Measurements from ENCODE around the gene PTDSS2. TPM values are rescaled to one million over a fixed set of nuclear protein-coding genes. Genes with fewer than 3 reads are reported as not detected.

The PTDSS2 gene
- total and polyA plus RNA-seq, 9 of the 15 experiments (the other 6 are each of a cell fraction or from before 2014, with no cell fraction given) = 0.45 to 53.9 (median 17.2) TPM

- TF ChIP-seq CHD7 (IDR thresholded peaks at IDR 0.05; ENCODE audit: low read depth, low read length) = no peak
- TF ChIP-seq, protein P1, sequence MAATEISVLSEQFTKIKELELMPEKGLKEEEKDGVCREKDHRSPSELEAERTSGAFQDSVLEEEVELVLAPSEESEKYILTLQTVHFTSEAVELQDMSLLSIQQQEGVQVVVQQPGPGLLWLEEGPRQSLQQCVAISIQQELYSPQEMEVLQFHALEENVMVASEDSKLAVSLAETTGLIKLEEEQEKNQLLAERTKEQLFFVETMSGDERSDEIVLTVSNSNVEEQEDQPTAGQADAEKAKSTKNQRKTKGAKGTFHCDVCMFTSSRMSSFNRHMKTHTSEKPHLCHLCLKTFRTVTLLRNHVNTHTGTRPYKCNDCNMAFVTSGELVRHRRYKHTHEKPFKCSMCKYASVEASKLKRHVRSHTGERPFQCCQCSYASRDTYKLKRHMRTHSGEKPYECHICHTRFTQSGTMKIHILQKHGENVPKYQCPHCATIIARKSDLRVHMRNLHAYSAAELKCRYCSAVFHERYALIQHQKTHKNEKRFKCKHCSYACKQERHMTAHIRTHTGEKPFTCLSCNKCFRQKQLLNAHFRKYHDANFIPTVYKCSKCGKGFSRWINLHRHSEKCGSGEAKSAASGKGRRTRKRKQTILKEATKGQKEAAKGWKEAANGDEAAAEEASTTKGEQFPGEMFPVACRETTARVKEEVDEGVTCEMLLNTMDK (IDR thresholded peaks at IDR 0.05; ENCODE audit: borderline replicate concordance, insufficient read depth, low read depth, low read length, poor library complexity, severe bottlenecking) = no peak
- TF ChIP-seq POLR3G (IDR thresholded peaks at IDR 0.05; ENCODE audit: extremely low read depth, insufficient read length, insufficient replicate concordance) = no peak
- TF ChIP-seq SIX5 (IDR thresholded peaks at IDR 0.05; ENCODE audit: borderline replicate concordance in 1 of 2, insufficient read depth in 1 of 2, low read depth in 1 of 2, low read length in 2 of 2) = peak; percentile 90
- TF ChIP-seq SFPQ (IDR thresholded peaks at IDR 0.05; ENCODE audit: low read depth, low read length) = no peak
- no peak for TF ChIP-seq ARHGAP35 (IDR thresholded peaks at IDR 0.05; ENCODE audit: partially characterized antibody)
- TF ChIP-seq, protein P2, sequence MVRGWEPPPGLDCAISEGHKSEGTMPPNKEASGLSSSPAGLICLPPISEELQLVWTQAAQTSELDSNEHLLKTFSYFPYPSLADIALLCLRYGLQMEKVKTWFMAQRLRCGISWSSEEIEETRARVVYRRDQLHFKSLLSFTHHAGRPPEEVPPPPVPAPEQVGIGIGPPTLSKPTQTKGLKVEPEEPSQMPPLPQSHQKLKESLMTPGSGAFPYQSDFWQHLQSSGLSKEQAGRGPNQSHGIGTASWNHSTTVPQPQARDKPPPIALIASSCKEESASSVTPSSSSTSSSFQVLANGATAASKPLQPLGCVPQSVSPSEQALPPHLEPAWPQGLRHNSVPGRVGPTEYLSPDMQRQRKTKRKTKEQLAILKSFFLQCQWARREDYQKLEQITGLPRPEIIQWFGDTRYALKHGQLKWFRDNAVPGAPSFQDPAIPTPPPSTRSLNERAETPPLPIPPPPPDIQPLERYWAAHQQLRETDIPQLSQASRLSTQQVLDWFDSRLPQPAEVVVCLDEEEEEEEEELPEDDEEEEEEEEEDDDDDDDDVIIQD (CRISPR knock-in tag; IDR thresholded peaks at IDR 0.05) = no peak
Observed at GRCh38 chr11:449889-450808, at the start of gene PTDSS2 (continued).
